GM13976 (cell line): ENCODE data around the gene CARD18.

Experiments used
- DNase-seq: peaks from one replicate; pipeline ENCODE4 v3.0.0; 2012; ENCODE audit warnings: low spot score
- CTCF ChIP-seq: IDR thresholded peaks from 2 replicates; pipeline ENCODE4 v1.5.1; 2012; ENCODE audit warnings: borderline replicate concordance, mild to moderate bottlenecking; ENCODE audit not compliant: insufficient read depth; ENCODE audit errors: extremely low read depth, missing control alignments, control extremely low read depth
- in situ Hi-C: fragments of 300-500 bp; cut with MboI; formaldehyde crosslinking; loops from one replicate; pipeline ENCODE4 v1.12.0; 2022; ENCODE audit warnings: low sequenced_read_pairs, mixed read lengths, inconsistent platforms; ENCODE audit not compliant: unreplicated experiment

Gene CARD18

DNA sequence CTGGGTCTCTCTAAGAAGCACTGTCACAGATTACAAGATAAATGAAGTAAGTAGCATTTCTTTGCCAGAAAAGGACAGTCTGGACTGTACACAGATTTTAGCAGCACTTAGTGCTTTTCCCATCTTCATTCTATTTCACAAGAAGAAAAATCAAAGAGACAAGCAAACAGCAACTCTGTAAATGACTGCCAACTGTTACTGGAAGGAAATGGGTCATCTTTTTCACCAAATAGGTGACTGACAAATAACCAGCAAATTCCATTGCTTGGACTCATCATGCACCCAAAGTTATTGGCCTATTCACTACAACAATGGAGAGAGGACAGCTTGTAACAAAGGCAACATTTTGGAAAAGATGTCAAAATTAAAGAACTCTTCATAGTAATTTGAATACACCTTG lies 28.9 kb upstream of the CARD18 start:
- DNase-seq, result no peak
- in situ Hi-C loops, result no loop called here
- no peak for TF ChIP-seq CTCF

DNA sequence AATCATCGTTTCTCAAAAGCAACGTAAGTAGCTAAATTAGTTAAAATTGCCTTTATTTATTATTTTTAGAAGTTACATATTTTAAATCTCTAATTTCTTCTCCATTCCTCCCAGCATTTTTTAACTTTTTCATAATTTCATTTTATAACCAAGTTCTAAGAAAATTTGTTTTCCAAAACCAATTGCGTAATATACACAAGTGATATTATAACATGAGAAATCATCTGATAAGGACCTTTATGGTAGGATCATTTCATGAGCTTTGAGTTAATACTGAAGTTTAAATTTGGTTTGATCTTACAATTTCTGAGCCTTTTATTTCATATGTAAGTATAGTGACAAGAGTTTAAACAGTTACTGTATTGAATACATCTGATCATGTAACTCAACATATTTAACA lies 27.7 kb upstream of the CARD18 start:
- no peak for TF ChIP-seq CTCF
- no peak for DNase-seq
- in situ Hi-C loops, result no loop called here

- in situ Hi-C loops, result no loop called here
- DNase-seq, result no peak
- TF ChIP-seq CTCF, result no peak
Observed at GRCh38 chr11:105164208-105164607, 24.6 kb upstream of the CARD18 start.

- TF ChIP-seq CTCF, result no peak
- DNase-seq, result no peak
- in situ Hi-C loops, result no loop called here
Observed at GRCh38 chr11:105162506-105162905, 22.9 kb upstream of the CARD18 start.

DNA sequence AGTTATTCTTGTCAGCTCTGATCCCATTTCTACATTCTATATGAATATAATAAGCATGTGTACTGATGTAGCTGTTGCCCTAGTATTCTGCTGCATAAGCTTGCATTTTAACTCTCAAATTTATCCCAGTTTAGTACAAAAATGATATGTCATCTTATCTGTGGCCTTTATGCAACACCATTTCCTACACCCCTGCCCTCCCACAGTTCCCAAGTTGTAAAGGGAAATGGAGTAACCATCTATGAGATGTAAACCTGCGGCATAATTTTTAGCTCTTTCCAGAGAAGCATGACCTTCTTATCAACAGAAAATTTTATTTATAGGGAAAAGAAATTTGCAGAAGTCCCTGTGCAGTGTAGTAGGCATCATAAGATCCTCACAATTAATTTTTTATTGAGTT lies 18.9 kb upstream of the CARD18 start:
- TF ChIP-seq CTCF, result no peak
- in situ Hi-C loops, result no loop called here
- DNase-seq, result no peak

GRCh38 chr11:105156720-105157119 lies 17.2 kb upstream of the CARD18 start:
- no peak for TF ChIP-seq CTCF
- in situ Hi-C loops, result no loop called here
- DNase-seq, result no peak

DNA sequence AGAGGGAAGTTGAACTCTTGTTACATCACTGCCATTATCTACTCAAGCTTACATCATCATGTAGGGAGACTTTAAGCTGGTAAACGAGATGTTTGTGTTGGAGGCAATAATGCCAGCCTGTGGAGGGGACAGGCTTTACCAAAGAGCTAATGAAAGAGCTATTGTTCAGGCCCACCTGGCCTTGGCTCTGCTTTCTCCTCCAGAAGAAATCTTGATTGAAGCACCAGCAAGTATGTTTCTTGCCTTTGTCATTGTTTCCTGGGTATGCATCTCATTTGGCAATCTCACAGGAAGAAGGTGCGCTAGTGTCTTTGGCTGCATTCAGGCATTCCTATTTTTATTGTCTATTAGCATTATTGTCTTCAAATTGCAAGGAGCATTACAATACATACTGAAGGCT lies 16.7 kb upstream of the CARD18 start:
- TF ChIP-seq CTCF, result no peak
- no peak for DNase-seq
- in situ Hi-C loops, result no loop called here
